Stimulated activated CD4-positive, alpha-beta T cell treated with anti-CD3 and anti-CD28 coated beads, Interleukin-15, amount 100 ng/mL, for 24 hours (primary cell): ENCODE data around the gene TCF3.
A peak's percentile ranks its signal among the peaks of the same experiment; 100 is the strongest.

Source experiments
- DNase-seq: peaks from one replicate; pipeline ENCODE4 v3.0.0-alpha.2; 2020

Gene TCF3

DNA sequence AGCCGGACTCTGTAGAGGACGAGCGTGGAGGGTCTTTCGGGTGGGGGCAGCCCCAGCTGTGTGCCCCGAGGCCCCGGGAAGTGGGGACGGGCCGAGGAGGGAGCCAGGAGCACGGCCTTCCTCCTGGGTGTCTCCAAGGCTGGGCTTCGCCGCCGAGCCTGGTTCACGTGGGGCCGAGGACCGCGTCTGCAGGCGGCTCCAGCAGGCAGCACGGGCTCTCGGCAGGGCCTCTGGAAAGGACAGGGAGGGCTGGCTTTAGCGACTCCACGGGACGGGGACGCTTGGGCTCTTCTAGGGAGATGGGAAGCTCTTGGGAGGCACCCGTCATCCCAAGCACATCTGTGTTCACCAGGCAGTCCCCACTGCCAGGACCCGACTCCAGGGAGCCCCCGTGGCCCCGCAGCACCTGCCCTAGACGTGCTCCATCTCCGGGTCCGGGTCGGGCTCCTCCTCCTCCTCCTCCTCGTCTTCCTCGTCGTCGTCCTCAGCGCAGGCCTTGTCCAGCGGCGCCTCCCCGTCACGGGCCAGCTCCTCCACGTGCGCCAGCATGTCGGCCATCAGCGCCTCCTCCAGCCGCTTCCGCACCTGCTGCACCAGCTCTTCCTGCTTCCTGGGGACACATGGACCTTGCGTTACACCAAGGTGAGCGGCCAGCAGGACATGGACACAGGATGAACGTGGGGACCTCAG, 74.3 kb downstream of the TCF3 start:
- DNase-seq = no peak

GRCh38 chr19:1577090-1577928, 75.1 kb downstream of the TCF3 start:
- DNase-seq = no peak

DNA sequence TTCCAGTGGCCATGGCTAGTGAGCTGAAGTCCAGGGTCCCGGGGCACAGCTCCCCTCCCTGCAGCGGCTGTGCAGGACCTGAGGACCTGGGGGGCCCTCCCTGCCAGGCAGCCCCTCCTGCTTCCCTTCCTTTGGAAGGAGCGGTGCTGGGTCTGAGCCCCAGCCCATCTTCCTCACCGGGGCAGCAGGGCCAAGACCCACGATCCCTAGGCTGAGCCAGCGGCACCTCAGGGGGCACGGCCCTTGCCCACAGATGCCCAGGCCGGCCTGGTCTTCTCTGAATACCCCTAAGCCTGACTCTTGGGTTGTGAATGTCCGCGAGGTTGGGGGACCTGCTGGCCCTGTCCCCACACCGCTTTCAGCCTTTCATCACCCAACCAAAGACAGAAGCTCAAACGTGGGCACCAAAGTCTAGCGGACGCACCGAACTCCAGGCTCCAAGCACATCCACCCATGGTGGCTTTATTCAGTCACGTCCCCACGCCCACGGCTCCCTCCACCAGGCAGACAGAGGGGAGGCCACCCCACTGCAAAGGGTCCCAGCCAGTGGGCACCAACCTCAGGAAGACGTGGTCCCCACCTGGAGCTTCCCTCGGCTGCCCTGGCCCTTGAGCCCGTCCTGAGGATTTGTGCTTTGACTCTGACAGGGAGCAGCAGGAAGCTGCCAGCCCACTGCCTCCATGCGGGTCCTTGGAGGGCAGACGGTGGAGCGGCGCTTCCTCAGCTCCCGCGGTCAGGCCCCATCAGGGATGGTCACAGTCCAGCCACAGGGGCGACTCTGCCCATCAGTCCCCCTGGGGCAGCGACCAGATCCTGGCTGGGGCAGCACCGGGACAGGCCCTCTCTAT, 75.9 kb downstream of the TCF3 start:
- no peak for DNase-seq

DNA sequence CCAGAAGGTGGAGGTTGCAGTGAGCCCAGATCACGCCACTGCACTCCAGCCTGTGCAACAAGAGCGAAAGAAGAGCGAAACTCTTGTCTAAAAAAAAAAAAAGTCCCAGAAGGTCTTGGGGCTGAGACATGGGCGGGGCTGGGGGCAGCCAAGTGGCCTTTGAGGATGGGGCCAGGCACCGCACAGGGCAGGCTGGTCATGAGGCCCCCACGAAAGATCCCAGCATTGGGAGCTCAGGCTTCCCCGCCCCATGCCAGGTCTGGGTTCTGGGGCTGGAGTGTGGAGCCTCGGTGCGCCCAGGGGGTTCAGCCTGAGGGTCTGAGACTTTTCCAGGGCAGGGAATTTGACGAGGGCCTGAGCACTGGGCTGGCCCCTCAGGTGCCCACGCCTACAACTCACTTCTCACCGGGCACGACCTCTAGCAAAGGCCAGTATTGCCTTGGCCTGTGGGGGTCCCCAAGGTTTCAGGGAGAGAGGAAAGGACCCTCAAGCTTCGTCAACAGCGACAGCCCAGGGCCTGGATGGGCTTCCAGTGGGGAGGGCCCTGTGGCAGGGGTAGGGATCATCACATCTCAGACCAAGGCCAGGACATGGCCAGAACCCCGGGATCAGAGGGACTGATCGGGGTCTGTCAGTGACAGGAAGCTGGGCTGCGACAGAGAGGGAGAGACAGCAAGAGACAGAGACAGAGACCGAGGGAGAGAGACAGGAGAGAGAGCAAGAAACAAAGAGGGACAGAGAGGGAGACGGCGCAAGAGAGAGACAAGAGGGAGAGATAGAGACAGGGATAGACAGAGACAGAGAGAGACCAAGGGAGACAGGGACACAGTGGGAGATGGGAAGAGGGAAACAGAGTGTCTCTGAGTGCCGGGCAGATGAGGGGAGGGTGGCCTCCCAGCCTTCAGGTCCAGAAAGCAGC, 76.8 kb downstream of the TCF3 start:
- DNase-seq = no peak

DNA sequence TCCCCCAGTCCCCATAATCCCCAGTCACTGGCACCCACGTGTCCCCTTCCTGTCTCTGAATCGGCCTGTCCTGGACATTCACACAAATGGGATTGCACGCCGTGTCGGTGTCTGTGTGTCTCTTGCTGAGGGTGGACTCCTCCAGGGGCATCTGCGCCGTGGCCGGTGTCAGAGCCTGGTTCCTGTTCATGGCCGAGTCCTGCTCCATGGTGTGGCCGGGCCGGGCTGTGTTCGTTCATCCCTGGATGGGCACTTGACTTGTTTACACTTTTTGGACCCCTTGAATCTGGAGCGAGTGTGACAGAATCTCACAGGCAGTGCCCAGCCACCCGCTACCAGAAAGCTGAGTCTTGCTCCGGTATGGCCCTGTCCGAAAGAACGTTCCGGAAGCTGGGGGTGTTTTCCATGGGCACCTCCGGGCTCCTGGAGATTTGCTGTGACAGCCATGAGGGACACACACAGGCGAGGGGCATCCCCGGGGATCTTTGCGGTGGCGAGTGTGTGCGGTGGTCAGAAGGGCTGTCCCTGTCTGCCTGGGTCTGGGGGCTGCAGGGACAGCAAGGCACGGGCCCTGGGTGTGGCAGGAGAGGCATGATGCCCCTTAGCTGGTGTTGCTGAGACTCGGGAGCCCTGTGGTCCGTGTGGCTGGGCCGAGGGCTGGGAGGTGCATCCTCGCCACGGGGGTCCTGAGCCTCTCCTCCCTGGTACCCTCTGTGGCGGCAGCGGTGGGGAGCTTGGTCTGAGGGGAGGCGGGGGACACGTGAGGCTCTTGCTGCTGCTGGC, 77.9 kb downstream of the TCF3 start:
- no peak for DNase-seq

- DNase-seq = no peak
Measured at GRCh38 chr19:1572795-1573194, 79.6 kb downstream of the TCF3 start.

DNA sequence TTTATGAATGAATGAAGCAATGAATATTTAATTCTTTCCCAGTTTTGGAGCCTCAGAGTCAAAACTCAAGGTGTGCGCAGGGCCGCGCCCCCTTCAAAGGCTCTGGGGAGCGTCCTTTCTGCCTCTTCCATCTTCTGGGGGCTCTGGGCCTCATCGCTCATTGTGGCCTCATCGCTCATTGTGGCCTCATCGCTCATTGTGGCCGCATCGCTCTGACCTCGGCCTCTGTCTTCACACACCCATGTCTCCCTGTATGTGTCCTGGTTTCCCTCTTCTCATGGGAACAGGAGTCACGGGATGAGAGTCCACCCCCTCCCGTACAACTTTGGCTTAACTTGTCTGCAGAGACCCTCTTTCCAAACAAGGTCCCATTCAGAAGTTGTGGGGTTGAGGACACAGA, 81.1 kb downstream of the TCF3 start:
- no peak for DNase-seq

DNA sequence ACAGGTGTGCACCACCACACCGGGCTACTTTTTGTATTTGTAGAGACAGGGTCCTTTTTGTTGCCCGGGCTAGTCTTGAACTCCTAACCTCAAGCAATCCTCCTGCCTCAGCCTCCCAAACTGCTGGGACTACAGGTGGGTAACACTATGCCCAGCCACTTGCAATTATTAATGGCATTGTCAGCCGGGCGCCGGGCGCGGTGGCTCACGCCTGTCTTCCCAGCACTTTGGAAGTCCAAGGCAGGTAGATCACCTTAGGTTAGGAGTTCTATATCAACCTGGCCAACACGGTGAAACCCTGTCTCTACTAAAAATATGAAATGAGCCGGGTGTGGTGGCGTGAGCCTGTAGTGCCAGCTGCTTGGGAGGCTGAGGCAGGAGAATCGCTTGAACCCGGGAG, 81.6 kb downstream of the TCF3 start:
- no peak for DNase-seq

DNA sequence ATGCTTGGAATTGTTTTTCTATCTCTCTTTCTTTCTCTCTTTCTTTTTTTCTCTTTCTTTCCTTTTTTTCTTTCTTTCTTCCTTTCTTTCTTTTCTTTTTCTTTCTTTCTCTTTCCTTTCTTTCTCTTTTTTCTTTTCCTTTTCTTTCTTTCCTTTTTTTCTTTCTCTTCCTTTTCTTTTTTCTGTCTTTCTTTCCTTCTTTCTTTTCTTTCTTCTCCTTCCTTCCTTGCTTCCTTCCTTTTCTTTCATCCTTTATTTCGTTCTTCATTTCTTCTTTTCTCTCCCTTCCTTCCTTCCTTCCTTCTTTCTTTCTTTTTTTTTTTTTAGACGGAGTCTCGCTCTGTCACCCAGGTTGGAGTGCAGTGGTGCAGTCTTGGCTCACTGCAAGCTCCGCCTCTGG, 82.4 kb downstream of the TCF3 start:
- DNase-seq = no peak

DNA sequence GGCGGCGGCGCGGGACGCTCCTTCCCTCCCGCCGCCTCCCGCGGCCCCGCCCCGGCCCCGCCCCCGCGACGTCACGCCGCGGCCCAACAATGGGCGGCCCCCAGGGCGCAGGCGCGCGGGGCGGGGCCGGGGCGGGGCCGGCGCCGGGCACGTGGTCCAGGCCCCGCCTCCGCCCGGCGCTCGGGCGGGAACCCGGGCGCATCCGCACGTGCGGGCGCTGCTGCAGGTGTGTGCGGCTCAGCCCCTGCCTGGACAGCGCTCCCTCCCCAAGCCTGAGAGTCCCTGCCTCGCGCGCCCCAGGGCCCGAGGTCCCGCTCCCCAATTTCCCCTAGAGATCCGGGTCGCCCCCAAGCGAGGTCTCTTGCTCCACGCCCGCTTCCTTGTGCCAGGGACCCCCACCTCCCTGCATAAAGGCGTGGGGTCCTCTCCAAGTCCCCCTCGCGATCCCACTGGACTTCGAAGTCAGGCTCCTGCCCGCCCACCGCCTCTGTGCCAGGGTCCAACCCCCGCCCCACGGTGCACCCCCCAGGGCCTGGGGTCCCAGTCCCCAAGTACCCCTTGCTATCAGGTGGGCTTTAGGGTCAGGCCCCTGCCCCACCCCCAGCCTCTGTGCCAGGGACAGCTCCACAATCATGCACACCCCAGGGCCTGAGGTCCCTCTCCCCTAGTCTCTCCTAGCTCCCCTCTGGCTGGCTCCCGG, 83.9 kb downstream of the TCF3 start, which contains the start of gene MEX3D:
Gene MEX3D, minus strand, starts transcription at position 6 of the 700 bp plus-strand sequence. CDS start 267 bp downstream, outside the sequence.
- peak; percentile 85 for DNase-seq

DNA sequence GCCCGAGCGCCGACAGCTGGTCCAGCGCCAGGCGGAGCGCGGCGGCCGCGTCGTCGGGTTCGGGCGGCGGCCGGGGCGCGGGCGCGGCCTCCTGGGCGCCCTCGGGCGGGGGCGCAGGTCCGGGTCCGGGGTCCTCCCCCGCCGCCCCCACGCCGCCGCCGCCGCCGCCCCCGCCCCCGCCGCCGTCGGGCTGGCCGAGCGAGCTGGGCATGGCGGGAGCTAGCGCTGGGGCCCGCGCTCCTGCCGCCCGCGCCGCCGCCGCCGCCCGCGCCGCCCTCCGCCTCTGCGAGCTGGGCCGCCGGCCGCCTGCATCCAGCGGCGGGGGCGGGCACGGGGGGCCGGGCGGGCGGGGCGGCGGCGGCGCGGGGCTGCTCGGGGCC, 84.6 kb downstream of the TCF3 start:
- DNase-seq = no peak

- peak; percentile 24 for DNase-seq
Measured at GRCh38 chr19:1567116-1567847, 85.1 kb downstream of the TCF3 start.

- DNase-seq = no peak
Measured at GRCh38 chr19:1566392-1567115, 85.9 kb downstream of the TCF3 start.

GRCh38 chr19:1563251-1563650, 89.2 kb downstream of the TCF3 start:
- no peak for DNase-seq

DNA sequence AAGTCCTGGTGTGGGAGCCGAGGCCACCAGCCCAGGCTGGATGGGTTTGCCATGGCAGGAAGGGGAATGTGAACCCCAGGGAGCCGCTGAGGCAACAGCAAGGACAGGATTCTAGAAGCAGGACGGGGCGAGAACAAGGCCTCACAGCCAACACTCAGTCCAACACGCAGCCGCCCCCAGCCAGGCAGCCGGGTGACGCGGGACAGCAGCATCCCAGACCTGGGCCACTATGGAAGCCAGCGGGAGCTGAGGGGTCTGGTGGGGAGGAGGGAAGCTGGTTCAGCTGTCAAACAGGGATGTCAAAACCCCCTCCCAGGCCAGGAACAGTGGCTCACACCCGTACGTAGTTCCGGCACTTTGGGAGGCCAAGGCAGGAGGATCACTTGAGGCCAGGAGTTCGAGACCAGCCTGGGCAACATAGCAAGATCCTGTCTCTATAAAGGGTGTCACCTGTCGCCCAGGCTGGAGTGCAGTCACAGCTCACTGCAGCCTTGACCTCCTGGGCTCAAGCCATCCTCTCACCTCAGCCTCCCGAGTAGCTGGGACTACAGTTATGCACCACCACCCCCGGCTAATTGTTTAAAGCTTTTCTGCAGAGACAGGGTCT, 91.1 kb downstream of the TCF3 start:
- DNase-seq = no peak

DNA sequence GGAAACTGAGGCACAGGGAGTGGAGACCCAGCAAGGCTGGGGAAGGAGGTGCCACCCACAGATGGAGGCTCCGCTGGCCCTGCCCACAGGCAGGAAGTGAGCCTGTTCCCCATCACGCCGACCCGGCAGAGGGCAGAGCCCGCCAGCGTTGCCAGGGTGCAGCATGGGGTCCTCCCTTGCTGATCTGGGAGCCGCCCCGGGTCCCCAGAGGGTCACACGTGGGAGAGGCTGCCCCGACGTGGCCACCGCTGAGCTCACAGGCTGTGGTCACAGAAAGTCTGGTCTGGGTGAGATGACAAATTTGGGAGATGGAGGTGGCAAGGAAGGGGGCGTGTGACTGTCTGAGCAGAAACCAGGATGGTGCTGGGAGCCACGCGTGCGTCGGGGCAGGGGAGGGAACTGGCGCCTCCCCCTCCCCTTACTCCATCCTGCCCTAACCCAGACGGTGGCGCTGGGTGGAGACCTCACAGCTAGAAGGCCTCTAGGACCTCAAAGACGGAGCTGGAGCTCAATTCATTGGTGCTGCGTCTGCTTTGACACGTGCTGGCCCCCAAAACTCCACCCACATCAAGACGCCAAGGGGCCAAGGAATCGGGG, 92.0 kb downstream of the TCF3 start:
- DNase-seq = no peak
